NCI-H1694 treated with DMSO at 0.1 percent for 48 hours (cell line): ENCODE data around the gene GMDS.
A peak's percentile ranks its signal among the peaks of the same experiment; 100 is the strongest.

Source experiments
- DNase-seq: peaks from one replicate; lab custom pipeline; 2025; lab: John Stamatoyannopoulos, UW

GMDS gene

DNA sequence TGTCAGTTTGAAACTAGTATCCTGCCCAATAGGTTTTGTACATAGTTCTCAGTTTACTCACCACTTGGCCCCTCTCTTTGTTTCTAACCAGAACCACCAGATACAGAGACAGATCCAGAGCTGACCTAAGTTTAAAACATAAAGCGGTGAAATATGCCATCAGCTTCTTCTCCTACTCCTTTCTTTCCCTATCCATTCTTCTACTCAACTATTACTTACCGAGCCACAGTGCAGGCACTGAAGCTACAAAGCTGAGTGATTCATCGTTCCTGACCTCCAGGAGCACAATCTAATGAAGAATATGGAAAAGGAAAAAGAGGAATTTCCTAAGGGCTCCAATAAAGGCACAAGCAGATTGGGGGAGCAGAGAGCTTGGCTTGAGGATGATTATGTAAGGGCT is 349.7 kb downstream of the GMDS start:
- DNase-seq, result no peak

DNA sequence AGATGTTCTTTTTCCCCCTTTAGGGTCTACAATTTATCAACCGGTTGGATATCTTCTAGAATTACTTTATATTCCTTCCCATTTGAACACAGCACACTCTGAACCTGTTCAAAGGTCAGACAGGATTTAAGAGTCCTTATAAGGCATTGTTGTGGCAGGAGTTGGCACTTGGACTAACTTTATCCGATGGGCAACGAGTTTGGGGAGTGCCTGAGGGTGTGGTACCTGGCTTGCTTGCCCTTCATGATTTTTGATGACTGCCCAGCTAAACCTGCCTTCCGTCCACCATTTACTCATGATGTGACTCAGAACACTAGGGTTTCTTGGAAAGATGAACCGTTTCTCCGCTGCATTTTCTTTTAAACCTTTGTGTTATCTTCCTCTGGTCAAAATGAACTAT is 350.5 kb downstream of the GMDS start:
- no peak for DNase-seq

DNA sequence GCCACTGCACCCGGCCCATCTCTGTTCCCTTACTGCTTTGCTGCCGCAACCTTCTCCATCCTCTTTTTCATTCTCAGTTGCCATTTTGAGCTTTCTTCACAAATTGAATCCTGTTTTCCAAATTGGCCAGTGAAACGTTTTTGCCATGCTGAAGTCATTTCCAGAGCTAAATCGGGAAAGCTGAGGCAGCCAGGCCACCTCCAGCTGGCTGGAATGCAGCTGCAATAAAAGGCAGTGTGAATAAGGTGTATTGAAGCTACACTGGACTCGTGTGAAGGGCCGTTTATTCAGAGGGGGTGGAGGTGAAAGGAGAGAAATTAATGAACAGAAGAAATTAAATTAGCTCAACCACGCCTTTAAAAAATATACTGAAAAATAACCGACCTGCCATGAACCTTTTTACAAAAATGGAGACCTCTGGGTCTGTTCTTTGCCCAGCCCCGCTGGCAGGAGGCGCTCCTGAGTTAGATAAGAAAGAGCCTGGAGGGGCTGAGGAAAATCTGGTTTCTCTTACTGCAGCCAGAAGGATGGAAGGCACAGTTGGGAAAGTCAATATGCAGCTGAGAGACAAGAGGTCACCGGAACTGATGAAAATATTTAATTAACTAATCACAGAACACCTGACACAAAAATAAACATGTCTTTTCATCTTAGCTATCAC is 351.8 kb downstream of the GMDS start:
- DNase-seq, result no peak

DNA sequence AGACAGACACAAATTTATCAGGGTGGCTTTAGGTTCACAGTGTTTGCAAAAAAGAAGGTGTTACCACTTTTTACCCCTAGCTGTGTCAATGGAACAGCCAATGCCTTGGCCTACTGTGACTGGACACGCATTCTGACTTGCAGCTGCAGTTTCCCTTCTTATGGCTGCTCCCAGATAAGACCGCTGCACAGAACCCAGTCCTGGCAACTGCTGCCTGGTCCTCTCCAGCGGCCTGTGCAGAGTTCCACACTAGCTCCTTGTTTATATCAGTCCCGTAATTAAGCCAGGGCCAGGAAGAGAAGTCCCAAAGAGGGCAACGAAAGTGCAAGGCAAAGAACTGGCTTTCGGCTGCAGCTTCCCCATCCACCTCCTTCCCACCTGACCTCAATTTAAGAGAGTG is 352.7 kb downstream of the GMDS start:
- DNase-seq, result no peak

GRCh38 chr6:1890987-1891386 is 354.4 kb downstream of the GMDS start:
- no peak for DNase-seq

- no peak for DNase-seq
Measured at GRCh38 chr6:1890071-1890470, 355.3 kb downstream of the GMDS start.

- DNase-seq, result no peak
Measured at GRCh38 chr6:1885576-1886011, 359.8 kb downstream of the GMDS start.

DNA sequence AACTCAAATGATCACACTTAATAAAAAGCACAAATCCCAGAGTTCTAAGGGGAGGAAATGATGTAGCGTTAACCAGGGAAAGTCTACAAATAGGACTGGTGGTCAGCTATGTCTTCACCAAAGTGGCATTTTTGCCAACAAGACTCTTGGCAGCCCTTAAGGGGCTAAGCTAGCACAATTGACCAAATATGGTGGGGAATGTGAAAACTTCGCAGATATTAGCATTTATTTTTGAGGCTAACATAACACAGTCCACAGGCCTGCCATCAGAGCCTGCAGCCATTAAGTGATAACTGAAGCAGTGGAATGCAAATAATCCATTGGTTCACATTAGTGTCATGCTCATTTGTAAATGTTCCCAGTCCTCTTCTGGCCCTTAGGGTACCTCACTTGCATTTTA is 361.1 kb downstream of the GMDS start:
- DNase-seq, result no peak

DNA sequence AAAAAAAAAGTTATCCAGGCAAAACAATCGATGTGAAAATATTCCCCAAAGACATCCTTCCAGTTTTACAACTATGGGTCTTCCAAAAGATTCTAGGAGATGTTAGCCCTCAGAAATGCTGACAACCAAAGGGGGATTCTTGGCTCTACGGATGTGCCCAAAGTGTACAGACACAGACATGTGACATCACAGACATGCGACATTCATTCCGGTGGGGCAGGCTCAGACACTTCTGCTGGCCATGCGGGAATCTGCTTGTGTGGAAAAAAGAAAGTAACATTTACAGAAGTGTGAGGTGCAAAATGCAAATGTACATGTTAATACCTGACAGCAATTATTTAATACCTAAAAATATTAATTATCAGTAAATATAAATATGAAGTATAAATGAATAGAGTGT is 367.1 kb downstream of the GMDS start:
- no peak for DNase-seq

DNA sequence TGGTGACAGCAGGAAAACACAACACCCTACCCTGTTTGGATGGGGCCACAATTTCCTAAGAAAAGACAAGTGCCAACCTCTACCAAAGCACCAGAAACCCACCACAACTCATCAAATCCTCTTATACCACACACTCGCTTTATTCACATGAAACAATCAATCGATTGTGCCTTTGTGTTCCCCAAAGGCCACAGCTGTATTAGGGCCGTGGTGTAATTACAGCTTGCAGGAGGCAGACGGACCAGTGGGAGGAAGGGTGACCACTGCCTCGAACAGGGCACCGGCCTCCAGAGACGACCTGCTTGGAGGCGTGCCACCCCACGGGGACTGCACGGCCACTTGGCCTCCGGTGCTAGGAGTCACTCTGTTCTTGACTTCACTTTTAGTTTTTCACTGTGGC is 371.6 kb downstream of the GMDS start:
- DNase-seq, result no peak

DNA sequence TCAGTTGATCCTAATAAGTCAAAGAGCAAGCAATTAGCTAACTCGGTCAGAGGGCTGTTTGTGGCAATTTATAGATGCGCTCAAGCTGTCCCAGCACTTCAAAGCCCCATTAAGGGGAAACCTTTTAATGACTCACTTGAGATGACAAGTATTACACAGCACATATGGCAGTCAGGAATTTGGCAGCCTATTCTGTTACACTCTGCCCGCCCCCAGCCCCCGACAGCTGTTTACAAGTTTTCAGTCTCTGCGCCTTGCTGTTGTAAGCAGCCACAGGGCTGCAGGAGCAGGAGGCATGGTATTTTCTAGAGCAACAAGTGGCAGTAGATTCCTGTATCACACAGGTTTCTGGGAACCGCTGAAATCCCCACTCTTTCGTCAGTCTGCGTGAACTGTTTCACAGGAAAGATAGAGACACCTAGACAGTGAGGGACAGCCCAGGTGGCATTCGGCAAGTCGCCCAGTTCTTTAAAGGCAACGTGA is 372.7 kb downstream of the GMDS start:
- peak; percentile 93 for DNase-seq

GRCh38 chr6:1871724-1872315 is 373.6 kb downstream of the GMDS start:
- DNase-seq, result no peak

DNA sequence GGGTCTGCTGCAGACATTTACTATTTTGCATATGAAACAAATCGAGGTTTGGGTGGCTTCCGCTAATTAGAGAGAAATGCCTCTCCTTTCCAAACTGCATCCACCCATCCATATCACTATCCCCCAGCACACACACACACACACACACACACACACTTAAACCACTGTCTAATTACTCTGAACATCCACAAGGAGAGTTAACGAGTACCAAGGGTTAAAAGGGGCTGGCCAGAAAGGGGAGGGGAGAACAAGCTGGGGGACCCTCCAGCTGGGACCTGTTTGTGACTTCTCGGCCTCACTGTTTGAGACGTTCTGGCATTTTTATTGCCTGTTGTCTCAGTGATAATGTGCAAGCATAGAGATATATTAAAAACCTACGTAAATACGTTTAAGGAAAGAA is 374.5 kb downstream of the GMDS start:
- no peak for DNase-seq

GRCh38 chr6:1870251-1870650 is 375.2 kb downstream of the GMDS start:
- DNase-seq, result no peak

GRCh38 chr6:1869769-1870168 is 375.6 kb downstream of the GMDS start:
- no peak for DNase-seq

DNA sequence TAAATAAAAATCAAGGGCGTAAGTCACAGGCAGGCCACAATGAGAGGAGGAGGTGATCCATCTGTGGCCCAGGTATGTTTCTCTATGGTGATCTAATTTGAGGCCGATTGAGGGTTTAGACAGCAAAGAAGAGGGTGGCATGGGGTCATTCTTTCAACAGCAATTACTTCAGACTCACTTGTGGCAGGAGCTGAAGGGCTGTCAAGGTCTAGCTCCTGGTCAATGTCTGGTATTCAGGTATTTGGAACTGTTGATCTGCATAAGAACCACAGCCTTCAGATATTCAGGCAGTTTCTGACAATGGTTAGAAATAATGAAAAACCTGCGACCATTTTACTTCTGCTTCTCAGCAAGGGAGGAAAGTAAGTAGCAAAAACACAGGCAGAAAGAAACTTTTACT is 376.1 kb downstream of the GMDS start:
- DNase-seq, result no peak

DNA sequence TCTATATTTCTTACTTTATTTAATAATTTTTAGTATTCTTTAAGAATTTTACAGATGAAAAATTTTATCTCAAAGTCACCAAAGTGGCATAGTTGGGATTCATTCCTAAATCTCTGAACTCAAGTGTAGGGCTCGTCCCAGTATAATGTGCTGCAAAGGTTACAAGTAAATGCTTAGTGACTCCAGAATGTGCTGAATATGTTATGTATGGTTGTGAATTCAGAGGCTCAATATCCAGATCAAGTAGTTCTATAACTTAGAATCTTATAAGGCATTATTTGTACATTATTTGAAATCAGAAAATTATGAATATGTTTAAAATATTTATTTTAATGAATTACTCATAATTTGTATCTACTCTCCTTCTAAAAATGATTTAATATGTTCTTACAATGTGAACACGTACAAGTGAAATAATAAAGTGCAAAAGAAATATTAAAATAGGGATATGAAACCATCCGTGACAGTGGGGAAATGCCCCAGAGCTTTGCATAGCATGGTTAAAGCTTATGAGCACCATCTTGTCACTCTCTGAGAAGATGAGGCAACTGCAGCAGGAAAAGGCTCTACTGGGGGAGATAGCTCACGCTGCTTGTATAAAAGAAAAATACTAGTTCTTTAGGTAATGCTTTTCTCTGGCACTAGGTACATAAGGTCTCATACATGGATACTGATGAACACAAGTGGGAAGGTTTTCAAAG is 376.7 kb downstream of the GMDS start:
- DNase-seq, result no peak

GRCh38 chr6:1867197-1867596 is 378.2 kb downstream of the GMDS start:
- no peak for DNase-seq

- DNase-seq, result no peak
Measured at GRCh38 chr6:1865585-1865984, 379.8 kb downstream of the GMDS start.

DNA sequence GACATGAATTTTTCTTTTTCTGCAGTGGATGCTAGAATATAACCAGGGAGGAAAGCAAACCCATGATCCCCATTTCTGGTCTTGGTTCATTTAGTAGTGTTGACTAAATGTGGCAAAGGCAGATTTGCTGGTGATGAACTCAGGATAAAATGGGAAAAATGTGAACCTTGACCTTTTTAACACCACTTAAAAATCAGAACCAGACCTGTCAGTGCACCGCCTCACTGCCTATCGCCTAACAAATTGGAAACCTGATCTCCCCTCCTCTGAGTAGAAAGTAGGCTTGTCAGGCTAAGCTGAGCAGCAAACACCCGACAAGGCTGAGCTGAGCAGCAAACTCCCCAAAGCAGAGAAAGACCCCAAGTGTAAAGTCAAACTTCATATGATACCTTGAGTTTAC is 380.9 kb downstream of the GMDS start:
- no peak for DNase-seq

DNA sequence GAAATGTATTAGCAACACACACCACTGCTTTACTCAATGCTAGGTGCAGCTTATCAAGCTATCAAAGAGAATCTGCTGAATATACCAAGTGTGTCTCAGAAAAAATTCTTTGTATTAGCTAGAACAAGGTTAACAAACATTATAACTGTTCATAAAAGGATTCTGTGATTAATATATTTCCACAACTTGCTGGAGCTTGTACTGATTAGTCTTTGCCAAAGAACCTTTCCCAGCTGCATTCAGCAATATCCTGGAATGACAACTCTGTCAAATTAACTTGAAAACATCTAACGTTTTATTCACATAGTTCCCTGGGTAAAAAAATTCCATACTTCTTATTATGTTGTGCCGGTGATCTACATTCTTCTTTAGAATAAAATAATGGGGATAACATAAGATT is 383.0 kb downstream of the GMDS start:
- DNase-seq, result no peak

DNA sequence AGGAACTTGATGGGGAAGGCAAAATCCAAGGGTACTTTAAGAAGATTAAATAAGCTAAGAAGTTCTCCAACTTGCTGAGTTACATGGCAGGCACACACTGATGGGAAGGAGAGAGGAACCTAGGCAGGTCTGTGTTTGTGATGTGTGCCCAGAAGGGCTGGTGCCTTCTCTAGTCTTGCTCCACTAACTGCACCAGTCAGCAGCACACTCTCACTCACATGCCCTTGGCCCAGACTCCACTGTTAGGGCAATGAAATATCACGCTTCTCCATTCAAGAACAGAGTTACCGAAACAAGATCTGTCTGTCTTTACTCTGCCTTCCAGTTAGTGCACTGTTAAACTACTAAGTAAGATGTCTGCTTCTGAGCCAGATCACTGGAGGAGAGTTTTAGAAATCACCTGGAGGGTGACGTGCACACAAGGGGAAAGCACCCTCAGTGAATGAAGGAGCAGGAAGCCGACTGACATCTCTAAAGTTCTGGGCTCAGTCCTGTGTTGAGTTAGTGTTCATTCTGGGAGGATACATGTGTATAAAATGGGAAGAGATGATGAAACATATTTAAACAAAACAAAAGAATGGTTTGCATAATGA is 384.6 kb downstream of the GMDS start:
- no peak for DNase-seq

DNA sequence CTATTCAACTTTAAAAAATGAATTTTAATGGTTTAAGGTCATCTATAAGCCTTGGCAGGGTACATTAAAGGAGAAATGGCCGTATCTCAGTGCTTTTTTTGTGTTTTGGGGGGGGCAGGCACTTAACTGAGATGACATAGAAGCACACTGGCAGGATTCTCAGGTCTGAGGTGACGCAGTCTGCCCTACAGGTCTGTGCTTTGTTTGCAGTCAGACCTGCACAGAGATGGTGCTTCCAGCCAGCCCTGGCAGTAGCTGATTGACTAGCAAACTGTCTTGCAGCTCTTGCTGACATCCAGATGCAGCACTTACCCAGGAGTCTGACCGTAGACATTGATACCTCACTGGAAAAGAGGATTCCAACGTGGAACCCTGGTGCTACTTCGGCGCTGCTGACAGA is 386.5 kb downstream of the GMDS start:
- no peak for DNase-seq
